ENCODE measurements around the gene FRMD4B.
A peak's percentile ranks its signal among the peaks of the same experiment; 100 is the strongest.
"Not testable (repeated sequence)": the region's sequence is repeated elsewhere in the genome, so short reads cannot be mapped to it uniquely, and the experiment has no call there.

Gene FRMD4B

GRCh38 chr3:69240651-69241568, 145.0 kb downstream of the FRMD4B start:
- no peak for DNase-seq

GRCh38 chr3:69239063-69239462, 146.8 kb downstream of the FRMD4B start:
- DNase-seq: peak; percentile 8

- DNase-seq: no peak
These were observed 148.8 kb downstream of the FRMD4B start for GRCh38 chr3:69236812-69237707.

GRCh38 chr3:69235882-69236281, 150.0 kb downstream of the FRMD4B start:
- DNase-seq: no peak

- DNase-seq: not testable (repeated sequence)
These were observed 150.7 kb downstream of the FRMD4B start for GRCh38 chr3:69235227-69235626.

GRCh38 chr3:69232482-69232881, 153.4 kb downstream of the FRMD4B start:
- no peak for DNase-seq

GRCh38 chr3:69231929-69232440, 153.9 kb downstream of the FRMD4B start:
- no peak for DNase-seq

GRCh38 chr3:69226071-69226470, 159.8 kb downstream of the FRMD4B start:
- DNase-seq: no peak

GRCh38 chr3:69219101-69219708, 166.7 kb downstream of the FRMD4B start:
- DNase-seq: no peak

- no peak for DNase-seq
These were observed 167.8 kb downstream of the FRMD4B start for GRCh38 chr3:69218079-69218478.

GRCh38 chr3:69216981-69217380, 168.9 kb downstream of the FRMD4B start:
- DNase-seq: no peak

GRCh38 chr3:69214241-69214640, 171.6 kb downstream of the FRMD4B start:
- no peak for DNase-seq

GRCh38 chr3:69212411-69213160, 173.3 kb downstream of the FRMD4B start:
- peak; percentile 83 for DNase-seq

GRCh38 chr3:69210068-69210730, 175.7 kb downstream of the FRMD4B start:
- DNase-seq: no peak

- no peak for DNase-seq
These were observed 176.5 kb downstream of the FRMD4B start for GRCh38 chr3:69209413-69209812.

GRCh38 chr3:69207031-69207430, 178.9 kb downstream of the FRMD4B start:
- no peak for DNase-seq

GRCh38 chr3:69205385-69205784, 180.5 kb downstream of the FRMD4B start:
- DNase-seq: no peak

GRCh38 chr3:69204315-69204957, 181.5 kb downstream of the FRMD4B start:
- peak; percentile 17 for DNase-seq

GRCh38 chr3:69203631-69204314, 182.1 kb downstream of the FRMD4B start:
- no peak for DNase-seq

GRCh38 chr3:69201658-69202057, 184.2 kb downstream of the FRMD4B start:
- DNase-seq: no peak
